ENCODE data around the gene RPA1.

GRCh38 chr17:1937461-1937860 lies 107.7 kb downstream of the RPA1 start:
- TF ChIP-seq POLR2A (IDR thresholded peaks at IDR 0.05) (peak in 1 of 2 donors; percentile 16), CTCF (IDR thresholded peaks at IDR 0.05) (no peak)
